A673 (cell line): Measurements from ENCODE around the gene ZNF746.
A peak's percentile ranks its signal among the peaks of the same experiment; 100 is the strongest.

Source experiments
- EZH2 ChIP-seq: fragments of 200-600 bp; sonication (generic); IDR thresholded peaks from 2 replicates; pipeline ENCODE4 v1.6.1; 2017; ENCODE audit warnings: borderline replicate concordance, low read depth, mild to moderate bottlenecking, mixed read lengths, antibody characterized with exemption, low read length; ENCODE audit not compliant: poor library complexity, severe bottlenecking
- TF ChIP-seq, protein P1 (sequence below): fragments of 300-800, 200-600 bp; sonication (generic); conservative IDR thresholded peaks from 2 replicates; pipeline ENCODE4 v1.5.1; 2017; ENCODE audit warnings: low read depth, mild to moderate bottlenecking, antibody characterized with exemption, low read length, moderate library complexity, mixed read lengths

- TF ChIP-seq, protein P1, sequence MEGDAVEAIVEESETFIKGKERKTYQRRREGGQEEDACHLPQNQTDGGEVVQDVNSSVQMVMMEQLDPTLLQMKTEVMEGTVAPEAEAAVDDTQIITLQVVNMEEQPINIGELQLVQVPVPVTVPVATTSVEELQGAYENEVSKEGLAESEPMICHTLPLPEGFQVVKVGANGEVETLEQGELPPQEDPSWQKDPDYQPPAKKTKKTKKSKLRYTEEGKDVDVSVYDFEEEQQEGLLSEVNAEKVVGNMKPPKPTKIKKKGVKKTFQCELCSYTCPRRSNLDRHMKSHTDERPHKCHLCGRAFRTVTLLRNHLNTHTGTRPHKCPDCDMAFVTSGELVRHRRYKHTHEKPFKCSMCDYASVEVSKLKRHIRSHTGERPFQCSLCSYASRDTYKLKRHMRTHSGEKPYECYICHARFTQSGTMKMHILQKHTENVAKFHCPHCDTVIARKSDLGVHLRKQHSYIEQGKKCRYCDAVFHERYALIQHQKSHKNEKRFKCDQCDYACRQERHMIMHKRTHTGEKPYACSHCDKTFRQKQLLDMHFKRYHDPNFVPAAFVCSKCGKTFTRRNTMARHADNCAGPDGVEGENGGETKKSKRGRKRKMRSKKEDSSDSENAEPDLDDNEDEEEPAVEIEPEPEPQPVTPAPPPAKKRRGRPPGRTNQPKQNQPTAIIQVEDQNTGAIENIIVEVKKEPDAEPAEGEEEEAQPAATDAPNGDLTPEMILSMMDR = 0 out of 2 replicates have a peak, but pooled peaks have one; percentile 9
- no peak for TF ChIP-seq EZH2
Measured at GRCh38 chr7:149474309-149475120, 23.1 kb downstream of the ZNF746 start.
